ENCODE data around the gene KDM6B. TPM values are rescaled to one million over a fixed set of nuclear protein-coding genes. Genes with fewer than 3 reads are reported as not detected.
"Not testable (repeated sequence)": the region's sequence is repeated elsewhere in the genome, so short reads cannot be mapped to it uniquely, and the experiment has no call there.

Gene KDM6B
- total RNA-seq, 1 experiment from 2014 or later, result 0.27 TPM

GRCh38 chr17:7856811-7857712 lies 23.0 kb downstream of the KDM6B start, which contains the start of gene NAA38:
Gene NAA38 (minus strand): TSS chr17:7857559. CDS start chr17:7857463, 96 bp downstream.
- DNase-seq (ENCODE audit: low read depth), result peak; percentile 99
- in situ Hi-C loops (cut with HindIII; ENCODE audit: low pct_unique_long_range_greater_than_20kb, low sequenced_read_pairs), result no loop called here

DNA sequence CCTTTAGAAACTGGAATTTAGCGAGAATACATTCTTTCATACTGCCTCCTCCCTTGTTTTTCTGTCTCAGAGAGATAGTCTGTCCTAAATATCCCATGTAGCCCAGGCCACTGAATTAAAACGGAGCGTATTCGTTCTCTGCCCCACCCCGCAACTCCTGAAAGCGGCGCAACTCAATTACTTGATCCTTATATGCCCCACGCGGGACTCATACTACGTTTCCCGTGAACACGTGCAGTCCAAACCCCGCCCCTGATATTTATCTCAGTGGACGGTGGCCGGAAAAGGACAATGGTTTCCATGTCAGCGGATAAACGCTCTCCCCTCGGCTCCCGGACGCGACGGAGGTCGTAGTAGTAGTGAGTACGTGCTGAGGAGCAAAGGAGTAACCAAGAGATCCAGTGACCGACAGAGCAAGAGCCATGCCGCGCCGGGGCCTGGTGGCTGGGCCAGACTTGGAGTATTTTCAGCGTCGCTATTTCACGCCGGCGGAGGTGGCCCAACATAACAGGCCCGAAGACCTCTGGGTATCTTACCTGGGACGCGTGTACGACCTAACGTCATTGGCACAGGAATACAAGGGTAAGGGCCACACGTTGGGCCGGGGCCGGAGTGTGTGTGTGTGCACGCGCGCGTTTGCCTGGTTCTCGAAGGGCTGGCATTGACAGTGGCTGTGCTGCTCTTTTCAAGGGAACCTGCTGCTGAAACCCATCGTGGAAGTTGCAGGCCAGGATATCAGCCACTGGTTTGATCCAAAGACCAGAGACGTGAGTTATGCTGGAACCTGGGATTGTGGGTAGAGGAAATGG lies 23.9 kb downstream of the KDM6B start, which contains the start of gene CYB5D1:
Gene CYB5D1 (plus strand): TSS at position 291 of the 809 bp plus-strand sequence. CDS start 132 bp downstream, at position 423.
- DNase-seq (ENCODE audit: low read depth), result no peak
- in situ Hi-C loops (cut with HindIII; ENCODE audit: low pct_unique_long_range_greater_than_20kb, low sequenced_read_pairs), result no loop called here

GRCh38 chr17:7858522-7858810 lies 24.4 kb downstream of the KDM6B start:
- no peak for DNase-seq (ENCODE audit: low read depth)
- in situ Hi-C loops (cut with HindIII; ENCODE audit: low pct_unique_long_range_greater_than_20kb, low sequenced_read_pairs), result no loop called here

GRCh38 chr17:7859028-7859427 lies 25.0 kb downstream of the KDM6B start:
- in situ Hi-C loops (cut with HindIII; ENCODE audit: low pct_unique_long_range_greater_than_20kb, low sequenced_read_pairs), result no loop called here
- DNase-seq (ENCODE audit: low read depth), result no peak

DNA sequence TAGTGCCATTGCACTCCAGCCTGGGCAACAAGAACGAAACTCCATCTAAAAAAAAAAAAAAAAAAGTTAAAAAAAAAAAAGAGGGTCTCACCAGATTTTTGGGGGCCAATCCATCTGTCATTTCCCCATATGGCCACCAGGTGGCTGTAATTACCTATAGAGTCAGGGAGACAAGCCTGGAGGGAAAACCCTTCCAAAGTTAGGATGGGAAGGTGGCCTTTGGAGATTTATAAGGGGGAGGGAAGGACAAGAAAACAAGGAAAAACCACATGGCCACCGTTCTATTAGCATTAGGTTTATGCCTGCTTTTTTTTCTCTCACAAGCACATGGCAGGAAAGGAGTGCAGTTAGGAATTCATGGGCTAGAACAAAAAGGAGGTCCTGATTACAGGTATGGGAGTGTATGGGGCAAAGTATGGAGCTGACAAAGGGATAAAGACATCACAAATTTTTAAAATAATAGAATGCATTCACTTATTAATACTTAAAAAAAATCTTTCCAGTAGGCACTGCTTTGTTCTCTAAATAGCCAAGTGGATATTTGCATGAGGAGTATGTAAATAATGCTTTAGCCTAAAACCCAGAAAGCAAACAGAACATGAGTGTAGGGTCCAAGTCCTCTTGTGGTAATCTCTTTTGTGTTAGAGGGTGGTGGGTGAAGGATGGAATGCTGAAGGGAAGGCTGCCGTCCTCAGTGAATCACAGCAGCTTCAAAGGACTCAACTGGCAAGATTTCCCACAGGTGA lies 28.8 kb downstream of the KDM6B start:
- DNase-seq (ENCODE audit: low read depth), result peak; percentile 53
- in situ Hi-C loops (cut with HindIII; ENCODE audit: low pct_unique_long_range_greater_than_20kb, low sequenced_read_pairs), result no loop called here

DNA sequence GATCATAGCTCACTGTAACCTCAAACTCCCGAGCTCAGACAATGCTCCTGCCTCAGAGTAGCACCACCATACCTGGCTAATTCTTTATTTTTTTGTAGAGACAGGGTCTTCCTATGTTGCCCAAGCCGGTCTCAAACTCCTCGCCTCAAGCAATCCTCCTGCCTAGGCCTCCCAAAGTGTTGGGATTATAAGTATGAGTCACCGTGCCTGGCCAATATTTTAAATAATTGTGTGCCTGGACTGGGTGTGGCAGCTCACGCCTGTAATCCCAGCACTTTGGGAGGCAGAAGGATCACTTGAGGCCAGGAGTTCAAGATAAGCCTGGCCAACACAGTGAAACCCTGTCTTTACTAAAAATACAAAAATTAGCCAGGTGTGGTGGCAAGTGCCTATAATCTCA lies 30.4 kb downstream of the KDM6B start:
- in situ Hi-C loops (cut with HindIII; ENCODE audit: low pct_unique_long_range_greater_than_20kb, low sequenced_read_pairs); DNase-seq (ENCODE audit: low read depth): not testable (repeated sequence)

- no peak for DNase-seq (ENCODE audit: low read depth)
- in situ Hi-C loops (cut with HindIII; ENCODE audit: low pct_unique_long_range_greater_than_20kb, low sequenced_read_pairs), result no loop called here
These were observed 31.1 kb downstream of the KDM6B start for GRCh38 chr17:7864995-7865650.

GRCh38 chr17:7867881-7868329 lies 33.9 kb downstream of the KDM6B start:
- in situ Hi-C loops (cut with HindIII; ENCODE audit: low pct_unique_long_range_greater_than_20kb, low sequenced_read_pairs), result no loop called here

DNA sequence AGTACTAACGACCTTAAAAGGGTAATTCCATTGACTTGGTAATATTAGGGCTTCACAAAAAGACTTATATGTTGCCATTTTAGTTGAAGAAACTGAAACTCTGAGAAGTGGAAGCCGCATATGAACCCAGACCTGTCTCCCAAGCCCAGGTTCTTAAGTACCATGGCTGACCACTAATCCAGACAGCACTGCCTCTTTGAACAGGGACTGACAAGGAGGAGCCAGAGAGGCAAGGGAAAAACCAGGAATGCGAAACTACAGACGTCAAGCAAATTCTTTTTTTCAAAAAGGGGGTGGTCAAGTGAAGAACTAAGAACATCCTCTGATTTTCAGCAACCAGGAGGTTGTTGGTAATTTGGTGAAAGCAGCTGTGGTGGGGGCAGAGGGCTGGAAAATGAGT lies 39.0 kb downstream of the KDM6B start:
- DNase-seq (ENCODE audit: low read depth), result no peak
- in situ Hi-C loops (cut with HindIII; ENCODE audit: low pct_unique_long_range_greater_than_20kb, low sequenced_read_pairs), result no loop called here

More at GRCh38 chr17:7867881-7868329, 33.9 kb downstream of the KDM6B start:
- DNase-seq (ENCODE audit: low read depth), result no peak

DNA sequence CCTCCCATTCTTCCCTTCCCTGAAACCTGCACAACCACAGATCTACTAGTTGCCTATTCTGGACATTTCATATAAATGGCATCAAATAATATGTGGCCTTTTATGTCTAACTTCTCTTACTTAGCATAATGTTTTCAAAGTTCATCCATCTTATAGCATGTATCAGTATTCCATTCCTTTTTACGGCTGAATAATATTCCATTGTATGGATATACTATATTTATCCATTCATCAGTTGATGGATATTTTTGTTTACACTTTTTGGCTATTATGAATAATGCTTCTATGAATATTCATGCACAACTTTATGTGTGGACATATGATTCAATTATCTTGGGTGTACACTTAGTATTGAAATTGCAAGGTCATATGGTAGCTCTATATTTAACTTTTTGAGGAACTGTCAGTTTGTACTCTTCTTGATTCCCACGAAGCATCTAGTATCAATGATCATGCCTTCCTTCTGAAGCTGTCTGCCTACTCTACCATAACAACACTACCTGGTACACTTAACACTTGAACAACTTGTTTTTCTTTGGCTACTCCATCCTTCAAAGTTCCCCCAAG lies 41.9 kb downstream of the KDM6B start:
- DNase-seq (ENCODE audit: low read depth), result no peak
- in situ Hi-C loops (cut with HindIII; ENCODE audit: low pct_unique_long_range_greater_than_20kb, low sequenced_read_pairs), result no loop called here

DNA sequence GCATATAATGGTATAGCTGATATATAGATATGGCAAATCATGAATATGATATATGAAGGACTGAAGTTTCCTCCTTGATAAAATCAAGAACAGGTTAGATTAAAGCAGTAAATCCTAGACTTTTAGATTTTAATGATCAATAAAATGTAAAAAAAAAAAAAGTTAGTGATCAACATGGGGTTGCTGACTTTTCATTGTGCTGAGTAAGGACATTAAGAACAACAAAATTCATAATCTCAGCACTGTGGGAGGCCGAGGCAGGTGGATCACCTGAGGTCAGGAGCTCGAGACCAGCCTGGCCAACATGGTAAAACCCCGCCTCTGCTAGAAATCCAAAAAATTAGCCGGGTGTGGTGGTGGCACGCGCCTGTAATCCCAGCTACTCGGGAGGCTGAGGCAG lies 44.2 kb downstream of the KDM6B start:
- no peak for DNase-seq (ENCODE audit: low read depth)
- in situ Hi-C loops (cut with HindIII; ENCODE audit: low pct_unique_long_range_greater_than_20kb, low sequenced_read_pairs), result no loop called here

DNA sequence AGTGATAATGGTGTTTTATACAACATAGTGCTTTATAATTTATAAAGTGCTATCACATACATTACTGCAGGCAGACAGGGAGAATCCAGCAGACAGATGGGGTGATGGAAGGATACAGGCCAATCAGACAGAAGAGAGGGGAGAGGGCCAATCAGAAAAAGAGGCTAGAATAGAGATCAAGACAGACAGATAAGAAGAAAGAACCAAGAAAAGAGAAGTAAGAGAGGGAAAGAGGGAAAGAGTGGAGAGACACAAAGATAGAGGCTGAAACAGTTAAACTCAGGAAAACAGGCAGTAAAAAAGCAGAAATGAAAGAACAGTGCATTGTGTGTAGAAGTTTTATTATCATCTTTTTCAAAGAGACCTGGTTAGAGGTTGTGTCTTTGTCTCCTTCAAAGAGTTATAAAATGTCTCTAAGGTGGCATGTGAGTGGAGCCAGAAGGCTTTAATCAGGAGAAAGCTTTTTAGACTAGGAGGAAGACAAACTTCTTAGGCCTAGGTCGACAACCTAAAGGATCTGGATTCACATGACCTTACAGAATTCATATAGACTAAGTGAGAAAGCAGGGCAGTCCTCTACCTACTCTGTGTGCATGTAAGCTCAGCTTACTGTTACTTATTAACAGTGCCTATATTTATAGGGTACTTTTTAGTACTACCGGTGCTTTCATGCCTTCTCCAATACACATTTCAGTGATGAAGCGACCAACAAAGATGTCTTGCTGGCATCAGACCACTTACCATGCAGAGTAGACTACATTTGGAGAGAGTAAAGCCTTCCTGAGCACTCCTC lies 46.3 kb downstream of the KDM6B start:
- in situ Hi-C loops (cut with HindIII; ENCODE audit: low pct_unique_long_range_greater_than_20kb, low sequenced_read_pairs), result no loop called here
- DNase-seq (ENCODE audit: low read depth), result no peak

DNA sequence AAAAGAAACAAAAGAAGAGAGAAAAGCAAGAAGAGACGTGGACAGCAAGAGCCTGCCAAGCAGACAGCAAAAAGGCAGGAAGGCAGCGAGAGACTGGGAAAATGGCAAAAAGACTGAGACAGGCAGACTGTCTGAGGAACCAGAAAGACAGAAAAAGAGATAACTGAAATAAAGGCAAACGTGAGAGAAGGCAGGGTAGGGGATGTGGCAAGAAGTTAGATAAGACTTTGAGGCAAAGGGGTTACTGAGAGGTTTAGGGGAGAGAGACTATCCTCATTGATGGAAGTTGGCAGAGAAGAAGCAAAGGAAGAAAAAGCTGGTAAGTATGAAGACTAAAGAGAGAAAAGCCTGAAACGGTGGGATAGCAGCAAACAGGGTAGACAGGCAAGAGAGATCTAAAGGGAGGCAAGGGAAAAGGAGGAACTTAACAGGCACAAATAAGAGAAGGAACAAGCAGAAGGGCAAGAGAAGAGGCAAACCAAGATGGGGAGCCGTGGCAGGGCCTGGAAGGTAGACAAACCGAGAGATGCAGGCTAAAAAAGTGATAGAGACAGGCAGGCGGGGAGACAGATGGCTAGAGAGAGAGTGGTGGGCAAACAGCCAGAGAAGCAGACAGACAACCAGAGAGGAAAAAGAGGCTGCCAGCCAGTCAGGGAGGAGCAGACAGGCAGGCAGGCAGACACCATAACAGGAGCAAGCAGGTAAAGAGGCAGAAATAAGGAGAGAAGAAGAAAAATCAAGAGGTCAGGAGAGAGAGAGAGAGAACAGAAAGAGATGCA lies 47.4 kb downstream of the KDM6B start:
- no peak for DNase-seq (ENCODE audit: low read depth)
- in situ Hi-C loops (cut with HindIII; ENCODE audit: low pct_unique_long_range_greater_than_20kb, low sequenced_read_pairs), result no loop called here

- in situ Hi-C loops (cut with HindIII; ENCODE audit: low pct_unique_long_range_greater_than_20kb, low sequenced_read_pairs), result no loop called here
- DNase-seq (ENCODE audit: low read depth), result no peak
These were observed 48.1 kb downstream of the KDM6B start for GRCh38 chr17:7882068-7882467.

DNA sequence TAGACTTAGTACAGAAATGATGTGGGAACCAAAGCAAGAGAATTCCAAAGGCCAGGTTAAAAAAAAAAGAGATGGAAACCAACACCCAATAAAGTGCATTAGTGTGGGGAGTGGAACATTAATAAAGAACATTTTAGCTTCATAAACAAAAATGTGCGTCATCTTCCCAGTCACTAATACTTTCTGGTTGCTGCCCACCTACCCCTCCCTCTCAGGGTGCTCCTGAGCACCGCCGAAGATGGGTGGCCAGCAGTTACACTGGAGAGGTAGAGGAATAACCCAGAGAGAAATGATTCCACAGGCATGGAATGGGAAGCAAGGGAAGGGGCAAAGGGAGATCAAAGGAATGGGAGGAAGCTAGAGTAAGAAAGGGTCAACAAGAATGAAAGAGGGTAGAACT lies 48.6 kb downstream of the KDM6B start:
- DNase-seq (ENCODE audit: low read depth), result no peak
- in situ Hi-C loops (cut with HindIII; ENCODE audit: low pct_unique_long_range_greater_than_20kb, low sequenced_read_pairs), result no loop called here

Data from Caki2 (cell line).